Occipital lobe (tissue), 3 donors: Measurements from ENCODE around the gene CROCC. TPM values are rescaled to one million over a fixed set of nuclear protein-coding genes. Genes with fewer than 3 reads are reported as not detected.

ENCODE experiments used
- DNase-seq: peaks from one replicate; lab custom pipeline; 2025; lab: John Stamatoyannopoulos, UW
- small RNA-seq: library from RNA; depleted of rRNA; stranded (forward); fragments of <200 nt; gene quantifications from one replicate; pipeline ENCODE3, GENCODE V24; 2014
- total RNA-seq: library from RNA; depleted of rRNA; stranded (reverse); fragments of >200 nt; gene quantifications from one replicate; pipeline ENCODE4 v1.2.3, GENCODE V29; 2014

CROCC gene
- total RNA-seq, 1 donor from 2014 or later, result 19.5 TPM

GRCh38 chr1:17011439-17012307 is 89.9 kb downstream of the CROCC start, which contains the start of gene ATP13A2:
TSS of gene ATP13A2 (minus strand) at chr1:17011928. CDS start at chr1:17011738, 190 bp downstream.
- peak; percentile 84 for DNase-seq

- no peak for DNase-seq
Observed at GRCh38 chr1:17012775-17013490, 91.2 kb downstream of the CROCC start.

- no peak for DNase-seq
Observed at GRCh38 chr1:17013491-17014320, 92.0 kb downstream of the CROCC start.

DNA sequence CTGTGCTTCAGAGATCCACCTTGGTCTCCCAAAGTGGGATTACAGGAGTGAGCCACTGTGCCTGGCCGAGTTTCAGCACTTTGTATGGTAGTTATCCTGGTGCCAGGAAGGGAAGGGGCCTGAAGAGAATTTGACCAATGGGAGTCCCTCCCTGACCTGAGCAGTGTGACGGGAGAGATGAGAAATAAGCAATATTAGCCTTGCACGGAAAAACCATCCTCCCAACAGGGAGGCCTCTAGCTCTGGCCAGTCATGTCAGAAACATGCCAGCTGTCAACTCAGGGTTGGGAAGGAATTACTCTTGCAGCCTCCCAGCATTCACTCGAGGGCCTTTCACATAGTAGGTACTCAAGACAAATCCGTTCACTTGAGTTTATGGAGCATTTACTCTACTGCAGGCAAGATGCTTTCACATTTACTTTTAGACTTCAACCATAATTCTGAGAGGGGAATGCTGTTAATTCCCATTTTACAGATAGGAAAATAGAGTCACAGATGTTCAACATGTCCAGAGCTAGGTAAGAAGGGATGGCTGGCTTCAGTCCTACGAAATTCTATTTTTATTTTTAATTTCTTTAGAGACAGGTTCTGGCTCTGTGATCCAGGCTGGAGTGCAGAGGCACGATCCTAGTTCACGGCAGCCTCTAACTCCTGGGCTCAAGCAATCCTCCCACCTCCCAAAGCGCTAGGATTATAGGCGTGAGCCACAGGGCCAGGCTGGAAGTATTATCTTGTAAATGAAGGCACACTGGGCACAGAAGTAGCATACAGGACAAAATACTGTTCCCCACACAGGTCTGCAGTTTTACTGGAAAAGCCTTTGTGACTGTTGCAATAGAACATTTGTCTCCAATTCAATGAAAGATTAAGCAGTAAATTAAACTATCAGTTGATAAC is 93.2 kb downstream of the CROCC start:
- DNase-seq, result no peak

DNA sequence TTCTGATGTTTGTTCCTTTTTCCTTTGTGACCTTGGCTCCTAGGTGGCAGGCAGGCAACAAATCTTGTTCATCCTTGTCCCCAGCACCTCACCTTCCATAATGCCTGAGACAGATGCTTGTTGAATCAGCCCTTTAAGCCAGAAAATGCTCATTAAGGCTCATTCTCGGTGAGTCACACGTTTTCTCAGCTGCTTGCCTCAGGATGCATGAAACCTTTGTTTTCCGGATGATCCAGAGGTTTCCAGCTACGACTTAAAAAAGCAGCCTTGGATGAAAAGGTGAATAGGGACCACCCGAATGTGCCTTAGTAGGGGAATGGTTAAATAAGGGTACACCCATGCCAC is 94.6 kb downstream of the CROCC start:
- no peak for DNase-seq

DNA sequence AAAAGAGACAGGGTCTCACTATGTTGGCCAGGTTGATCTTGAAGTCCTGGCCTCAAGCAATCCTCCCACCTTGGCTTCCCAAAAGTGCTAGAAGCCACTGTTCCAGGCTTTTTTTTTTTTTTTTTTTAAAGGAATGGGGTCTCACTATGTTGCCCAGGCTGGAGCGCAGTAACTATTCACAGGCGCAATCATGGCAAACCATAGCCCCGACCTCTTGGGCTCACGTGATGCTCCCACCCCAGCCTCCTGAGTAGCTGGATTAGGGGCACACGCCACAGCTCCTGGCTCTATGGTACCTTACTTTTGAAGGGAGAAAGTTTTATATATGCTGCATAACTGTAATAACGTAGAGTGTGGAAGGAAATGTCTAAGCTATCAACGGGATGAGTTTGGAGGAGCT is 95.7 kb downstream of the CROCC start:
- no peak for DNase-seq

GRCh38 chr1:17018849-17019248 is 97.1 kb downstream of the CROCC start:
- DNase-seq, result no peak

DNA sequence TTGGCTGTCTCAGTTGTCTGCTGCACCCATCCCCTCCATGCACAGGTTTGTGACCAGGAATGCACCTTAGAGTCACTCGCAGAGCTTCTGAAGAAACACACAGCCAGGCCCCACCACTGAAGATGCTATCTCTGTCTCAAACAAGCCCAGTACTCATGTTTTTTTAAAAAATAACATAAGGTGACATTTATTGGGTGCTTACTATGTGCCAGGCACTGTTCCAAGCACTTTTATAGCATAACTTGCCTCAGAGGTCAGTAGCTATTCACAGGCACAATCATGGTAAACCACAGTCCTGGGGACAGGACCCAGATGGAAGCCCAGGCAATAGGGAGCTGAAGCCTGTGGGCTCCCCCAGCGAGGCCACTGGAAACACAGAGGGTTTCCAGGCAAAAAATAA is 98.8 kb downstream of the CROCC start:
- no peak for DNase-seq

DNA sequence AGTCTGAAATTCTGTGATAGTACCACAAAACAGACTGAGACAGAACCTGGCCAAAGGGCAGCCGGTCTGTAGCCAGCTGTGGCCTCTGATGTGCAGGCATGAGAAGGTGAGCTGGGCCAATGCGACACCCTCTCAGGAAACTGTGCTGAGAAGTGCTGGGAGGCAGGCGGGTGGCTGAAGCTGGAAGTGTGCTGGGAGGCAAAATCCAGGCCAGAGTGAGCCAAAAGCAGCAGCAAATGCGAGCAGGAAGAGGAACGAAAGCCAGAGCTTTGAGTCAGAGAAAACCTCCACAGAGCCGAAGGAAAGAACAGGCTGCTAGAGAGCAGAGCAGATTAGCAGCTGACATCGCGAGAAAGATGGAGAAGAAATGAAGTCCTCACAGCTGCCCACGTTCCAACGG is 100.2 kb downstream of the CROCC start:
- DNase-seq, result peak; percentile 25

Small RNAs within 50 kb of the gene (small RNA-seq; reads per million reads assigned to genes)
- not detected for gene RNU1-2
- not detected for gene RNU1-5P

Other genes with a start within 250 kb of the CROCC start
- gene RNU1-4, start 181.4 kb upstream of the CROCC start, total RNA-seq, result under 0.01 TPM
- gene RNU1-2, start 26.0 kb upstream of the CROCC start, total RNA-seq, result under 0.01 TPM
- 5.6 TPM for gene MFAP2, start 58.7 kb downstream of the CROCC start, total RNA-seq
- 59.4 TPM for gene ATP13A2, start 90.0 kb downstream of the CROCC start, total RNA-seq
- 67.1 TPM for gene SDHB, start 132.1 kb downstream of the CROCC start, total RNA-seq
- 0.94 TPM for gene PADI2, start 197.5 kb downstream of the CROCC start, total RNA-seq